ENCODE data around the gene SMYD2.
A peak's percentile ranks its signal among the peaks of the same experiment; 100 is the strongest.

SMYD2 gene

DNA sequence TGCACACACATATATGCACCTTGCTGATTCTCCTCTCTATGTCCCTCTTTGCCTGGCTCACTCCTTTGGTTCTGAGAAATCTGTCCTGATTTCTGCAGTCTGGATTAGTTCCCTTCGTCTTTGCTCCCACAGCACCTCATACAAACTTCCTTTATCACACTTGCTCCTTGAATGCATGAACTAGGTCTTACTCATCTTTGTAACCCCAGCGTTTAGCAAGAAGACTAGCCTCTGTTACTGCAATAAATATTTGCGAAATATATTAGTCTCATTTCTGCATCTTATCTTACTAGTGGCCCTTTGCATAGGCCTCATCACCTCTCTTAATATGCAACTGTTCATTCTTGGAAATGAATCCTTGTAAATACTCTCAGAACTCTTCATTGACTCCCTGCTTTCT is 11.4 kb downstream of the SMYD2 start:
- Histone ChIP-seq H3K27ac (ENCODE audit: low read length) (no peak overlapping the region), H3K27me3 (ENCODE audit: insufficient read depth, low read length) (peaks cover 81% of the 10 kb centered on the region), H3K36me3 (ENCODE audit: insufficient read depth, low read depth, low read length) (no peaks in the 10 kb centered on the region), H3K4me1 (ENCODE audit: insufficient read depth, low read length) (peaks cover 47% of the 10 kb centered on the region), H3K9me3 (ENCODE audit: insufficient read depth, low read depth, low read length) (no peaks in the 10 kb centered on the region), H3K9ac (ENCODE audit: low read depth, low read length) (no peak overlapping the region), H3K4me3 (ENCODE audit: low read length) (no peak overlapping the region)

DNA sequence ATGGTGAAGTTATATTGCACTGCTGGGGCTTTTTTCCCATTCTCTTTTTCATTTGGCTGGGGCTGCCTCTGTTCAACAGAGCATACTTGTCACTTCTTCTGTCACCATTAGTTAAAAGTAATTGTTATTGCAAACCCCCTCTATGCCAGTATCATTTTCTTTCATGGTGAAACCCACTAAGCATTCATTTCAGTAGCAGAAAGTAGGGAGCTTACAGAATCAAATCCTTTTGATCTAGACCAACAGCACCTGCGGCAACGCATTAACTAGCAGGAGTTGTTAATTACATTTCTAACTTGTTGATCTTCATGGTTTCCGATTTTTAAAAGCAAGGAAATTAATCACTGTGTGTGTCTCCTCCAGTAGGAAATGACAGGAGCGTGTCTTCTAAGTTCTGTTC is 15.0 kb downstream of the SMYD2 start:
- H3K27ac ChIP-seq (ENCODE audit: low read length) = no peak overlapping the region
- no peak overlapping the region for H3K4me3 ChIP-seq (ENCODE audit: low read length)
- no peaks in the 10 kb centered on the region for H3K9me3 ChIP-seq (ENCODE audit: insufficient read depth, low read depth, low read length)
- no peaks in the 10 kb centered on the region for H3K36me3 ChIP-seq (ENCODE audit: insufficient read depth, low read depth, low read length)
- peaks cover 58% of the 10 kb centered on the region for H3K27me3 ChIP-seq (ENCODE audit: insufficient read depth, low read length)
- no peak overlapping the region for H3K9ac ChIP-seq (ENCODE audit: low read depth, low read length)
- H3K4me1 ChIP-seq (ENCODE audit: insufficient read depth, low read length) = peaks cover 31% of the 10 kb centered on the region

DNA sequence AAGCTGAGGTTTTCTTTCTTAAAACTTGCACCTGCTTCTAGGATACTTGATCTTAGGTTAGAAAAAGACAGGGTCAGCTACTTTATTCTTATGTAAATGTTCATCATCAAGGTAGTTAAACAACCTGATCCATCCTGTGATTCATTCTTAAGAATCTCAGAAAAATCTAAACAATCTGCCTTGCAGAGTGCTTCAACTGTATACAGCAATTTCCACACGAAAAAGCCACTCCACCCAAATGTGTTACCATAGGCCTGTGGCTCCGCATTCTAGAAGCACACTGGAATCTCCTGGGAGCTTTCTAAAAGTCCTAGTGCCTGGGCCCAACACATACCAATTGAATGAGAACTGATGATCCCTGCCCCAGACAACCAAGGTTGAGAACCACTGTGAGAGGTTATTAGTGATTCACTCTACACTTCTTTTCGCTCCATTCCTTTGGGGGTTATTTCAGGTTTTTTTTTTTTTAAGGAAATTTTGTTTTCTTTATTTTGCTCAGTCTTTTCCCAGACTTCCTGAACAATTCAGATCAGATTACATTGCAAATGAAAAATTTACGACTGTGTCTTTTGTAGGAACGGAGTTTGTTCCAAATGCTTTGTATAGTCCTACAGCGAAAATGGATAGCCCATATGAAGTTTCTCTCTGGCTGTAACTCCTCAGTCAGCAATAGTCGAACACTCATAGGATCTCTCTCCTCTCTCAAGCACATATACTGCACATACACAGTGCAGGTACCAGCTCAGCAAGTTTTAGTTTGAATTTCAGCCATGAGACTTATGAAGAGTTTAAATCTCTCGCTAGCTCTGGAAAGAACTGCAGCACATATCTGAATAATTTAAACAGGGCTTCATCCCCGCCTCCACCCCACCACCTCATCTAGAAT is 16.1 kb downstream of the SMYD2 start:
- Histone ChIP-seq H3K27me3 (ENCODE audit: insufficient read depth, low read length) (peaks cover 46% of the 10 kb centered on the region), H3K36me3 (ENCODE audit: insufficient read depth, low read depth, low read length) (no peaks in the 10 kb centered on the region), H3K4me3 (ENCODE audit: low read length) (peak overlapping the region; percentile 11; the same call in 1 of the 2 replicates), H3K4me1 (ENCODE audit: insufficient read depth, low read length) (peaks cover 26% of the 10 kb centered on the region), H3K9ac (ENCODE audit: low read depth, low read length) (no peak overlapping the region), H3K9me3 (ENCODE audit: insufficient read depth, low read depth, low read length) (no peaks in the 10 kb centered on the region), H3K27ac (ENCODE audit: low read length) (no peak overlapping the region)

DNA sequence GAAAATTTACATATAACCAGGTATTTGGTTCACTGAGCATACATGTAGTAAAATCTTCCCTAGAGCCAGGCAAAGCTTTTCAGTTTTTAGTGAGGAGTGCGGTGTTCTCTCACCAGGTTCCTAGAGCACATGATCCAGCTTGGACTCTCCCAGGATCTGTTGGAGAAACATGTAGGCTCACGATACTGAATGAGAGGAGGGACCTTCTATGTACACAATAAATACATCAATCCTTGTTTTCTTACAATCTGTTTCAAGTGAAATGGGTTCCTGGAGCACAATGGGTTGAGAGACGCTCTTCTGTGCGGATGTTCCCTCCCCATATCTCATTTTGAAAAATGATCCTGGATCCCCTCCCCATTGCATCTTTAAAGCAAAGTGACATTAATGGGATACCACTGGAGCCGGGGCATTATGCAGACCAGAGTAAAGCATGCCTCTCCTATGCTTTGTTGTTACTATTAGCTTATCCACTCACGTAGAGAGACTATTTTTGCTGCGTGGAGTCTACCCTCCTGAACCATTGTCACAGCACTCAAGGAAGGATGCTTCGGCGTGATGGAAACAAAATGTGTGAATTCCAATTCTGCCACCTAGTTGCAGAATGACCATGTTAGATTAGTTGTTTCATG is 19.3 kb downstream of the SMYD2 start:
- H3K9ac ChIP-seq (ENCODE audit: low read depth, low read length) = no peak overlapping the region

DNA sequence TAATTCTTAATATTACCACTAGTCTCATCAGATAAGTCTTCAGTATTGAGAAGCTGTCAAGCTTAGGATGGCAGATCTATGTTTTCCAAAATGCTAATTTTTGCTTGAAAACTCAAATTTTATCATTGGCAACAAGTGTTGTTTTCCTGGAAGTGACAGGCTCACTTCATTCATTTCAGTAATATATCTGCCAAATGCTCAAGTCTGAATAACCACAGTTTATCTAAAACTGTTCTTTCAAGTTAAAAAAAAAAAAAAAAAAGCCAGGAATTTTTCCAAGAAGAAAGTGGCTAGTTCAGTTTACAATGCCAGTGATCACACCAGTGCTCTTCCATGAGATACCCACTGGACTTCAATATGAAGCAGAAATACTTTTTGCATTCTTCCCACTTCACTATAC is 20.6 kb downstream of the SMYD2 start:
- H3K9me3 ChIP-seq (ENCODE audit: insufficient read depth, low read depth, low read length) = no peaks in the 10 kb centered on the region
- peaks cover 13% of the 10 kb centered on the region for H3K4me1 ChIP-seq (ENCODE audit: insufficient read depth, low read length)
- H3K27me3 ChIP-seq (ENCODE audit: insufficient read depth, low read length) = peaks cover 13% of the 10 kb centered on the region
- no peaks in the 10 kb centered on the region for H3K36me3 ChIP-seq (ENCODE audit: insufficient read depth, low read depth, low read length)
- no peak overlapping the region for H3K27ac ChIP-seq (ENCODE audit: low read length)
- no peak overlapping the region for H3K9ac ChIP-seq (ENCODE audit: low read depth, low read length)
- H3K4me3 ChIP-seq (ENCODE audit: low read length) = no peak overlapping the region

More for the DNA sequence above, 19.3 kb downstream of the SMYD2 start:
- H3K27ac ChIP-seq (ENCODE audit: low read length) = no peak overlapping the region
- H3K4me3 ChIP-seq (ENCODE audit: low read length) = no peak overlapping the region
- H3K4me1 ChIP-seq (ENCODE audit: insufficient read depth, low read length) = peaks cover 24% of the 10 kb centered on the region
- peaks cover 25% of the 10 kb centered on the region for H3K27me3 ChIP-seq (ENCODE audit: insufficient read depth, low read length)
- no peaks in the 10 kb centered on the region for H3K9me3 ChIP-seq (ENCODE audit: insufficient read depth, low read depth, low read length)
- no peaks in the 10 kb centered on the region for H3K36me3 ChIP-seq (ENCODE audit: insufficient read depth, low read depth, low read length)

DNA sequence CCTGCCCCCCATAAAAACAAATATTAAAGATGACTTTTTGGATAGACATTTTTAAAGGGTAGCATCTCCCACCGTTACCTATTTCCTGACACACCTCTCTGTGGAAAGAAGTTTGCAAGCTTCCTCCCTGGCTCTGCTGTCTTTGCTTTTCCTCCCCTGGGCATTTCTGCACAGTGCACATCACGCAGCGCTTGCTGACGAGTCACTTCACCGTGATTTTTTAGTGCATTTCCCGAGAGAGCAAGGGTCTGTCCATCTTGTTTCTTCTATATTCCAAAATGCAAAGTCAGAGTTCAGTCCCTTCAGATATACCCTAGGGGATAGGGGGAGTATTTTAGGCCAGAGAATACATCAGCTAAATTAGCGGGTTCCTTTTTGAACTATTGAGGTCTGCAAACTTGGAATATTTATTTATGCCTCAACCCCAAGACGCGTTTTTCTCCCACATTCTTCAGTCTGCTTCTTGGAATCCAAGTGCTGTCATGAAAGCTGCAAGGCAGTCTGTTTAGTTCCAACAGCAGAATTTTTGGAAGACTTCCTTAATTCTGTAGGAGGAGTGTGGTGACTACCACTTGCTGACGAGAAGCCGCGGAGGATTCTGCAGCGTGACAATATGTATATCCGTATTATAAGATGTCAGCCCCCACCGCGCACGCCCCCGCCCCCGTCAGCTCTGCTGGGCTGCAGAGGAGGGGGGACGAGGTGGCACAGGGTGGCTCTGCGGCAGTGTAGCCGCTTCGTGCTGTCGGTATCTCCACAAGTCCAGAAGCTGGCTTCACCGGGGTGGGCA is 22.4 kb downstream of the SMYD2 start:
- H3K4me3 ChIP-seq (ENCODE audit: low read length) = no peak overlapping the region
- H3K9me3 ChIP-seq (ENCODE audit: insufficient read depth, low read depth, low read length) = no peaks in the 10 kb centered on the region
- H3K9ac ChIP-seq (ENCODE audit: low read depth, low read length) = no peak overlapping the region
- no peaks in the 10 kb centered on the region; the same call in 1 of the 2 replicates for H3K4me1 ChIP-seq (ENCODE audit: insufficient read depth, low read length)
- no peaks in the 10 kb centered on the region for H3K36me3 ChIP-seq (ENCODE audit: insufficient read depth, low read depth, low read length)
- H3K27ac ChIP-seq (ENCODE audit: low read length) = no peak overlapping the region
- H3K27me3 ChIP-seq (ENCODE audit: insufficient read depth, low read length) = no peaks in the 10 kb centered on the region

DNA sequence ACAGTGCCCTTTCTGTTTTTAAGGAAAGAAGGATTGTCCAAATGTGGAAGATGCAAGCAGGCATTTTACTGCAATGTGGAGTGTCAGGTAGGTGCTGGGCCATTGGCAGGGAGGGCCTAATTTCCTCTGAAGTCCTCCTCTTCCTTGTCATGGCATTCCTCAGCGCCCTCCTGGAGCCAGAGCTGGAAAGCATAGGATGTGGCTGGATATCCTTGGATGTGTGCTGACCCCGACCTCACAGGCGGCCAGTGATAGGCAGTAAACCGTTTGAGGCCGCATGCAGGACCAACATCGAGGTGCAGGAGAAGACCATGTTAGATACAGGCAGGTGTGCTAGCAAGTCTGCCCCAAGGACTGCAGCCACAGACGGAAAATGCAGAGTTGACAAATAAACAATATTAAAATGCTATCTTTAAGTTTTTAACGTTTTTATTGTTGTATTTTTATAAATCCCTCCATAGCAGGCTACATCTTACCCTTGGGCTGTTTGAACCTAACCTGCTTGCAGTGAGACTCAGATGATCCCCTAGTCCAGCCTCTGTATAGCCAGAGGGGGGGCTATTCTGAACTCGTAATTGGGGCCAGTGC is 24.3 kb downstream of the SMYD2 start:
- Histone ChIP-seq H3K4me3 (ENCODE audit: low read length) (no peak overlapping the region), H3K27me3 (ENCODE audit: insufficient read depth, low read length) (no peaks in the 10 kb centered on the region), H3K9ac (ENCODE audit: low read depth, low read length) (no peak overlapping the region), H3K4me1 (ENCODE audit: insufficient read depth, low read length) (no peaks in the 10 kb centered on the region; the same call in 1 of the 2 replicates), H3K27ac (ENCODE audit: low read length) (no peak overlapping the region), H3K36me3 (ENCODE audit: insufficient read depth, low read depth, low read length) (no peaks in the 10 kb centered on the region), H3K9me3 (ENCODE audit: insufficient read depth, low read depth, low read length) (no peaks in the 10 kb centered on the region)

DNA sequence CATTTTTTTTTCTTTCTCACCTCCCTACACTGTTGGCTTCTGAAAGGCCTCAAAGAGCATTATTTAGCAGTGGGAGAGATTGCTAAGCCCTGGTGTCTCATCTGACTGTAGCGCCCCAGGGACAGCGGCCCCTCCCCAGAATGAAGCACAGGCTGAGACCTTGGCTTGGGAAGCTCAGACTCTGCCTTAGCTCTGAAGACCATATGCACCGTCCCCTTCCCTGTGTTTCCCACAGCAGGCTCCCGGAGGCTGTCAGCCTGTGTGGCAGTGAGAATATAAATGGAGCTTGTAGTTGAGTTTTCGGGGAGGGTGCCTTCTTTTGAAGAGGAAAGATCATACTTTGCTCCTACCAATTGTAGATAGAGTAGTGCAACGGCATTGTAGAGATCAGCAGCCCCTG is 25.3 kb downstream of the SMYD2 start:
- Histone ChIP-seq H3K9ac (ENCODE audit: low read depth, low read length) (no peak overlapping the region), H3K36me3 (ENCODE audit: insufficient read depth, low read depth, low read length) (no peaks in the 10 kb centered on the region), H3K4me1 (ENCODE audit: insufficient read depth, low read length) (no peaks in the 10 kb centered on the region; the same call in 1 of the 2 replicates), H3K27ac (ENCODE audit: low read length) (no peak overlapping the region), H3K9me3 (ENCODE audit: insufficient read depth, low read depth, low read length) (no peaks in the 10 kb centered on the region), H3K4me3 (ENCODE audit: low read length) (no peak overlapping the region), H3K27me3 (ENCODE audit: insufficient read depth, low read length) (no peaks in the 10 kb centered on the region; the same call in 1 of the 2 replicates)

DNA sequence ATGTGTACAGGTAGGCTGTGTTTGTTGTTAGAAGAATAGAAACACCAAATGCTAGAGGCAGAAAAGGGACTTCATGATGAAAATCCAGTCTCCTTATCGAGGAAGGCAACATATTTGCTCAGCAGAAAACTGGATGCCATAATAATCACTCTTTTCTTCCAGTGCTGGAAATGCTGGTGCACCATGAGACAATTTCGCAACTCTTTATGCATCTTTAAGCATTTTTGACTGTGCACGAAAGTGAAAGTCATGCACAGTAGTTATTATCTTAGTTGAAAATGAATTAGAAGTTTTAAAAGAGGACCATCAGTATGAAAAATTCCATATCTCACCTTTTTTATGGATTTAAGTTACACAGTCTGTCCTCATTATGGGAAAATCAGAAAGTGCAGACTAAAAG is 29.1 kb downstream of the SMYD2 start:
- Histone ChIP-seq H3K4me1 (ENCODE audit: insufficient read depth, low read length) (peaks cover 5% of the 10 kb centered on the region; the same call in 1 of the 2 replicates), H3K27me3 (ENCODE audit: insufficient read depth, low read length) (peaks cover 33% of the 10 kb centered on the region), H3K36me3 (ENCODE audit: insufficient read depth, low read depth, low read length) (no peaks in the 10 kb centered on the region), H3K4me3 (ENCODE audit: low read length) (no peak overlapping the region), H3K27ac (ENCODE audit: low read length) (no peak overlapping the region), H3K9ac (ENCODE audit: low read depth, low read length) (no peak overlapping the region), H3K9me3 (ENCODE audit: insufficient read depth, low read depth, low read length) (no peaks in the 10 kb centered on the region)

DNA sequence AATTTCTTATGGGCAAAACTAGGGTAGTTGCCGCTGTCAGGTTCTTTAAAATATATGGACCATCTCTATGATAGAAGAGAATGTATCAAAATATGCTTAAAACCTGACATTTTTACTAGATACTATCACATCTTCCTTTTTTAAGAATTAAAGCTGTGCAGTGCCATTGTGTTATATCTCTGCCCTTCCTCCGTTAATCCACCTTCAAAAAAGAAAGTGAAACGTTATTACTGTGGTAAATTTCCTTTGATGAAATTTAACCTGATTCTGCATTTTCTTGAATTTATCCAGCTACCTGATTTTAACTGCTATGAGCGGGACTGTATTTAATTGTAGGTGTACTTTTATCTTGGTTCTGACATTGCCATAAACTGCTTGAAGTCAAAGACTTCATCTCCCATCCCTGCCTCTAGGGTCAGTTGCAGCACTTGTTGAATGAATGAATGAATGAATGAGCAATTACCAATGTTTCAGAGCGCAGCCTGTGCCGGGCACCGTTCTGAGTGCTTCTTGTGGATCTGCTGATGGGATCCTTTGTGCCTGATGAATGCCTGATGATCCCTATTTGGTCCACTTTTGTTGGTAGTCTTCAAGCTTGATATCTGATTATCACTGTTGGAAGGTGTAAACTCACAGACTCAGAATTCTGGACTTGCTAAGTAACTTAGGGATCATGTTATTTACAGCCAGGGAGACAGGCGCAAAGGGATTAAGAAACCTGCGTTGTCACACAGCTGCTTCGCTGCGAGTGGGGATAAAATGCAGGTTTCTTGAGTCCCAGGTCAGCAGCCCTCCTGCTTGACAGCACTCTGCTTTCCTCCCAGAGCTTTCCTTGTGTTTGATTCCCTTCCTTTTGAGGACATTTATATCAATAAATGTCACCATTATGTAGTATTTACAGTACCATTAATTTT is 30.1 kb downstream of the SMYD2 start:
- Histone ChIP-seq H3K4me3 (ENCODE audit: low read length) (no peak overlapping the region), H3K27me3 (ENCODE audit: insufficient read depth, low read length) (peaks cover 44% of the 10 kb centered on the region), H3K9ac (ENCODE audit: low read depth, low read length) (no peak overlapping the region)

More for the DNA sequence above, 30.1 kb downstream of the SMYD2 start:
- Histone ChIP-seq H3K27ac (ENCODE audit: low read length) (no peak overlapping the region), H3K9me3 (ENCODE audit: insufficient read depth, low read depth, low read length) (no peaks in the 10 kb centered on the region), H3K36me3 (ENCODE audit: insufficient read depth, low read depth, low read length) (no peaks in the 10 kb centered on the region), H3K4me1 (ENCODE audit: insufficient read depth, low read length) (peaks cover 5% of the 10 kb centered on the region; the same call in 1 of the 2 replicates)

Measured in iPS-20b (cell line).